ENCODE results near the gene OR5A1. TPM values are rescaled to one million over a fixed set of nuclear protein-coding genes. Genes with fewer than 3 reads are reported as not detected.
A peak's percentile ranks its signal among the peaks of the same experiment; 100 is the strongest.
"Not testable (repeated sequence)": the region's sequence is repeated elsewhere in the genome, so short reads cannot be mapped to it uniquely, and the experiment has no call there.

The OR5A1 gene
- polyA plus RNA-seq, 1 donor: under 0.01 TPM

GRCh38 chr11:59425131-59425530 is 11.1 kb upstream of the OR5A1 start:
- Histone ChIP-seq H3K4me1 (ENCODE audit: control insufficient read depth, insufficient read depth, low read length) (no peaks in the 10 kb centered on the region), H3K9me3 (ENCODE audit: control insufficient read depth, low read depth, low read length) (no peaks in the 10 kb centered on the region), H3K27ac (ENCODE audit: low read length) (no peak overlapping the region), H3K27me3 (ENCODE audit: control insufficient read depth, insufficient read depth, low read length) (peaks cover 3% of the 10 kb centered on the region), H3K4me3 (ENCODE audit: low read length) (no peak overlapping the region), H3K36me3 (ENCODE audit: control insufficient read depth, insufficient read depth, low read length) (no peaks in the 10 kb centered on the region)
- no CpG with 5 or more reads among the region's 4 CpGs for WGBS (ENCODE audit: insufficient coverage, low lambda C conversion rate)
- DNase-seq: no peak

GRCh38 chr11:59426361-59427067 is 9.8 kb upstream of the OR5A1 start, which contains the start of gene OR5A2:
TSS of gene OR5A2 (minus strand) at chr11:59426413. CDS start at chr11:59422953, 3,460 bp downstream.
- Histone ChIP-seq H3K27ac (ENCODE audit: low read length) (no peak within 1 kb of the TSS), H3K36me3 (ENCODE audit: control insufficient read depth, insufficient read depth, low read length) (no peaks in the 10 kb centered on the region), H3K4me1 (ENCODE audit: control insufficient read depth, insufficient read depth, low read length) (no peaks in the 10 kb centered on the region), H3K27me3 (ENCODE audit: control insufficient read depth, insufficient read depth, low read length) (peaks cover 3% of the 10 kb centered on the region), H3K9me3 (ENCODE audit: control insufficient read depth, low read depth, low read length) (no peaks in the 10 kb centered on the region), H3K4me3 (ENCODE audit: low read length) (no peak within 1 kb of the TSS)
- WGBS (ENCODE audit: insufficient coverage, low lambda C conversion rate): 64% methylated on average over 1 of the region's 5 CpGs
- no peak for DNase-seq

GRCh38 chr11:59427068-59427382 is 9.2 kb upstream of the OR5A1 start:
- Histone ChIP-seq H3K4me3 (ENCODE audit: low read length) (no peak overlapping the region), H3K4me1 (ENCODE audit: control insufficient read depth, insufficient read depth, low read length) (no peaks in the 10 kb centered on the region), H3K9me3 (ENCODE audit: control insufficient read depth, low read depth, low read length) (no peaks in the 10 kb centered on the region), H3K27ac (ENCODE audit: low read length) (no peak overlapping the region), H3K36me3 (ENCODE audit: control insufficient read depth, insufficient read depth, low read length) (no peaks in the 10 kb centered on the region), H3K27me3 (ENCODE audit: control insufficient read depth, insufficient read depth, low read length) (peaks cover 3% of the 10 kb centered on the region)
- no peak for DNase-seq

- no peaks in the 10 kb centered on the region for H3K4me1 ChIP-seq (ENCODE audit: control insufficient read depth, insufficient read depth, low read length)
- H3K4me3 ChIP-seq (ENCODE audit: low read length): no peak overlapping the region
- no peak overlapping the region for H3K27ac ChIP-seq (ENCODE audit: low read length)
- peak in 1 of 2 donors; percentile 9 for DNase-seq
- WGBS (ENCODE audit: insufficient coverage, low lambda C conversion rate): 82% methylated on average over 1 of the region's 4 CpGs
- no peaks in the 10 kb centered on the region for H3K36me3 ChIP-seq (ENCODE audit: control insufficient read depth, insufficient read depth, low read length)
- H3K9me3 ChIP-seq (ENCODE audit: control insufficient read depth, low read depth, low read length): no peaks in the 10 kb centered on the region
- peaks cover 3% of the 10 kb centered on the region for H3K27me3 ChIP-seq (ENCODE audit: control insufficient read depth, insufficient read depth, low read length)
Measured at GRCh38 chr11:59429924-59430516, 6.2 kb upstream of the OR5A1 start.

- Histone ChIP-seq H3K4me3 (ENCODE audit: low read length) (no peak overlapping the region), H3K27ac (ENCODE audit: low read length) (no peak overlapping the region), H3K9me3 (ENCODE audit: control insufficient read depth, low read depth, low read length) (no peaks in the 10 kb centered on the region), H3K36me3 (ENCODE audit: control insufficient read depth, insufficient read depth, low read length) (no peaks in the 10 kb centered on the region), H3K4me1 (ENCODE audit: control insufficient read depth, insufficient read depth, low read length) (no peaks in the 10 kb centered on the region), H3K27me3 (ENCODE audit: control insufficient read depth, insufficient read depth, low read length) (peaks cover 2% of the 10 kb centered on the region)
- WGBS (ENCODE audit: insufficient coverage, low lambda C conversion rate): 80% methylated on average over 1 of the region's 7 CpGs
- DNase-seq: no peak
Measured at GRCh38 chr11:59437770-59438169, 1.5 kb downstream of the OR5A1 start.

GRCh38 chr11:59445624-59446023 is 9.4 kb downstream of the OR5A1 start:
- H3K27ac ChIP-seq (ENCODE audit: low read length); H3K36me3 ChIP-seq (ENCODE audit: control insufficient read depth, insufficient read depth, low read length); H3K4me3 ChIP-seq (ENCODE audit: low read length); DNase-seq; H3K9me3 ChIP-seq (ENCODE audit: control insufficient read depth, low read depth, low read length); H3K27me3 ChIP-seq (ENCODE audit: control insufficient read depth, insufficient read depth, low read length); H3K4me1 ChIP-seq (ENCODE audit: control insufficient read depth, insufficient read depth, low read length): not testable (repeated sequence)
- WGBS (ENCODE audit: insufficient coverage, low lambda C conversion rate): no CpG with 5 or more reads among the region's 1 CpG

GRCh38 chr11:59448484-59448883 is 12.2 kb downstream of the OR5A1 start:
- WGBS (ENCODE audit: insufficient coverage, low lambda C conversion rate): no CpG with 5 or more reads among the region's 2 CpGs
- no peak for DNase-seq

GRCh38 chr11:59456661-59457060 is 20.4 kb downstream of the OR5A1 start, which contains the start of gene OR4D6:
TSS of gene OR4D6 (plus strand) at chr11:59456961. CDS start at chr11:59456961, 0 bp downstream.
- no peaks in the 10 kb centered on the region for H3K36me3 ChIP-seq (ENCODE audit: control insufficient read depth, insufficient read depth, low read length)
- no peak within 1 kb of the TSS for H3K27ac ChIP-seq (ENCODE audit: low read length)
- DNase-seq: no peak
- WGBS (ENCODE audit: insufficient coverage, low lambda C conversion rate): no CpG with 5 or more reads among the region's 2 CpGs
- no peaks in the 10 kb centered on the region for H3K27me3 ChIP-seq (ENCODE audit: control insufficient read depth, insufficient read depth, low read length)
- no peak within 1 kb of the TSS for H3K4me3 ChIP-seq (ENCODE audit: low read length)
- H3K9me3 ChIP-seq (ENCODE audit: control insufficient read depth, low read depth, low read length): no peaks in the 10 kb centered on the region
- no peaks in the 10 kb centered on the region for H3K4me1 ChIP-seq (ENCODE audit: control insufficient read depth, insufficient read depth, low read length)

More at GRCh38 chr11:59448484-59448883, 12.2 kb downstream of the OR5A1 start:
- H3K4me1 ChIP-seq (ENCODE audit: control insufficient read depth, insufficient read depth, low read length): no peaks in the 10 kb centered on the region
- no peaks in the 10 kb centered on the region for H3K9me3 ChIP-seq (ENCODE audit: control insufficient read depth, low read depth, low read length)
- no peaks in the 10 kb centered on the region for H3K27me3 ChIP-seq (ENCODE audit: control insufficient read depth, insufficient read depth, low read length)
- no peaks in the 10 kb centered on the region for H3K36me3 ChIP-seq (ENCODE audit: control insufficient read depth, insufficient read depth, low read length)
- no peak overlapping the region for H3K27ac ChIP-seq (ENCODE audit: low read length)
- H3K4me3 ChIP-seq (ENCODE audit: low read length): no peak overlapping the region

- Histone ChIP-seq H3K9me3 (ENCODE audit: control insufficient read depth, low read depth, low read length) (no peaks in the 10 kb centered on the region), H3K4me3 (ENCODE audit: low read length) (no peak overlapping the region), H3K27ac (ENCODE audit: low read length) (no peak overlapping the region), H3K4me1 (ENCODE audit: control insufficient read depth, insufficient read depth, low read length) (no peaks in the 10 kb centered on the region), H3K27me3 (ENCODE audit: control insufficient read depth, insufficient read depth, low read length) (no peaks in the 10 kb centered on the region), H3K36me3 (ENCODE audit: control insufficient read depth, insufficient read depth, low read length) (no peaks in the 10 kb centered on the region)
- no peak for DNase-seq
- WGBS (ENCODE audit: insufficient coverage, low lambda C conversion rate): no CpG with 5 or more reads among the region's 3 CpGs
Measured at GRCh38 chr11:59459916-59460315, 23.6 kb downstream of the OR5A1 start.

GRCh38 chr11:59463190-59463641 is 26.9 kb downstream of the OR5A1 start:
- Histone ChIP-seq H3K9me3 (ENCODE audit: control insufficient read depth, low read depth, low read length) (no peaks in the 10 kb centered on the region), H3K4me1 (ENCODE audit: control insufficient read depth, insufficient read depth, low read length) (no peaks in the 10 kb centered on the region), H3K36me3 (ENCODE audit: control insufficient read depth, insufficient read depth, low read length) (no peaks in the 10 kb centered on the region), H3K27ac (ENCODE audit: low read length) (no peak overlapping the region), H3K4me3 (ENCODE audit: low read length) (no peak overlapping the region), H3K27me3 (ENCODE audit: control insufficient read depth, insufficient read depth, low read length) (no peaks in the 10 kb centered on the region)
- WGBS (ENCODE audit: insufficient coverage, low lambda C conversion rate): 65% methylated on average over 4 of the region's 5 CpGs
- DNase-seq: no peak

- Histone ChIP-seq H3K4me1 (ENCODE audit: control insufficient read depth, insufficient read depth, low read length) (no peaks in the 10 kb centered on the region), H3K4me3 (ENCODE audit: low read length) (no peak within 1 kb of the TSS), H3K27me3 (ENCODE audit: control insufficient read depth, insufficient read depth, low read length) (no peaks in the 10 kb centered on the region), H3K36me3 (ENCODE audit: control insufficient read depth, insufficient read depth, low read length) (no peaks in the 10 kb centered on the region), H3K27ac (ENCODE audit: low read length) (no peak within 1 kb of the TSS), H3K9me3 (ENCODE audit: control insufficient read depth, low read depth, low read length) (no peaks in the 10 kb centered on the region)
- DNase-seq: no peak
Measured at GRCh38 chr11:59473015-59473414, 36.7 kb downstream of the OR5A1 start, which contains the start of gene OR4D10. TSS of gene OR4D10 (plus strand) at chr11:59473315. CDS start at chr11:59477430, 4,115 bp downstream.
